GM23338 (cell line): ENCODE results near the gene RAP1GAP2. TPM values are rescaled to one million over a fixed set of nuclear protein-coding genes. Genes with fewer than 3 reads are reported as not detected.

Source experiments
- ATAC-seq: fragments of 200-7000 bp; cut with Tn5 transposase; 3 replicates; pipeline ENCODE4 v1.9.1; 2020
- DNase-seq: peaks from one replicate; pipeline ENCODE4 v3.0.0-alpha.2; 2015; ENCODE audit warnings: low spot score
- H2AFZ ChIP-seq: fragments of 200-600 bp; sonication (generic); 2 replicates; pipeline ENCODE4 v1.8.0; 2016; ENCODE audit warnings: antibody characterized with exemption, mild to moderate bottlenecking, moderate library complexity
- H3F3A ChIP-seq: fragments of 200-600 bp; sonication (generic); replicated peaks from 2 replicates; pipeline ENCODE4 v1.8.0; 2017; ENCODE audit warnings: antibody characterized with exemption, mixed run types, low read depth
- H3K27ac ChIP-seq: fragments of 200-600 bp; sonication (generic); 2 replicates; pipeline ENCODE4 v1.6.1; 2016; ENCODE audit warnings: low read depth
- H3K27me3 ChIP-seq: fragments of 200-600 bp; sonication (generic); 2 replicates; pipeline ENCODE4 v1.8.0; 2016; ENCODE audit warnings: mild to moderate bottlenecking, mixed run types, moderate library complexity; ENCODE audit not compliant: insufficient read depth
- H3K36me3 ChIP-seq: fragments of 200-600 bp; sonication (generic); 2 replicates; pipeline ENCODE4 v1.8.0; 2016; ENCODE audit warnings: mild to moderate bottlenecking; ENCODE audit not compliant: insufficient read depth
- H3K4me1 ChIP-seq: fragments of 200-600 bp; sonication (generic); 2 replicates; pipeline ENCODE4 v1.8.0; 2016; ENCODE audit warnings: mild to moderate bottlenecking, moderate library complexity; ENCODE audit not compliant: insufficient read depth
- H3K4me2 ChIP-seq: fragments of 200-600 bp; sonication (generic); 2 replicates; pipeline ENCODE4 v1.7.1; 2017; ENCODE audit warnings: mixed run types
- H3K4me3 ChIP-seq: fragments of 200-600 bp; sonication (generic); 2 replicates; pipeline ENCODE4 v1.6.1; 2016; ENCODE audit warnings: mixed run types
- H3K79me2 ChIP-seq: fragments of 200-600 bp; sonication (generic); replicated peaks from 2 replicates; pipeline ENCODE4 v1.8.0; 2017; ENCODE audit warnings: mild to moderate bottlenecking; ENCODE audit not compliant: insufficient read depth
- H3K9me2 ChIP-seq: fragments of 200-600 bp; sonication (generic); 2 replicates; pipeline ENCODE4 v1.8.0; 2017; ENCODE audit not compliant: insufficient read depth
- H4K20me1 ChIP-seq: fragments of 200-600 bp; sonication (generic); replicated peaks from 2 replicates; pipeline ENCODE4 v1.8.0; 2017; ENCODE audit warnings: mild to moderate bottlenecking; ENCODE audit not compliant: insufficient read depth
- H3K27ac Mint-ChIP-seq: 2 replicates; pipeline ENCODE4 v1.8.0; 2020; ENCODE audit warnings: inconsistent platforms, mild to moderate bottlenecking, moderate library complexity, mixed read lengths
- H3K27me3 Mint-ChIP-seq: 3 replicates; pipeline ENCODE4 v1.8.0; 2022; ENCODE audit warnings: low read depth, mild to moderate bottlenecking, moderate library complexity, mixed read lengths, inconsistent platforms; ENCODE audit not compliant: insufficient read depth, poor library complexity
- H3K36me3 Mint-ChIP-seq: 3 replicates; pipeline ENCODE4 v1.8.0; 2021; ENCODE audit warnings: low read depth, mild to moderate bottlenecking, inconsistent platforms, moderate library complexity, mixed read lengths
- H3K4me1 Mint-ChIP-seq: 3 replicates; pipeline ENCODE4 v1.8.0; 2020; ENCODE audit warnings: mild to moderate bottlenecking, inconsistent platforms, mixed read lengths
- H3K4me3 Mint-ChIP-seq: 3 replicates; pipeline ENCODE4 v1.8.0; 2021; ENCODE audit warnings: moderate library complexity, mild to moderate bottlenecking, inconsistent platforms, mixed read lengths
- H3K9me3 Mint-ChIP-seq: 3 replicates; pipeline ENCODE4 v1.8.0; 2020; ENCODE audit warnings: moderate library complexity, mild to moderate bottlenecking, inconsistent platforms, mixed read lengths
- CREB1 ChIP-seq: fragments of 250-450 bp; sonication (Bioruptor Pico); IDR thresholded peaks from 2 replicates; pipeline ENCODE4 v1.5.0; 2020; ENCODE audit warnings: low read depth, mild to moderate bottlenecking, moderate library complexity
- EZH2 ChIP-seq: fragments of 200-600 bp; sonication (generic); IDR thresholded peaks from one replicate; pipeline ENCODE4 v1.8.0; 2017; ENCODE audit warnings: antibody characterized with exemption, mild to moderate bottlenecking, low read depth; ENCODE audit not compliant: unreplicated experiment
- EZH2phosphoT487 ChIP-seq: fragments of 200-600 bp; sonication (generic); IDR thresholded peaks from one replicate; pipeline ENCODE4 v1.8.1; 2018; ENCODE audit warnings: antibody characterized with exemption; ENCODE audit not compliant: unreplicated experiment
- JUNB ChIP-seq: IDR thresholded peaks from one replicate; pipeline ENCODE4 v1.6.1; 2016; ENCODE audit warnings: antibody characterized with exemption; ENCODE audit not compliant: unreplicated experiment
- NANOG ChIP-seq: IDR thresholded peaks from 2 replicates; pipeline ENCODE4 v1.6.1; 2016; ENCODE audit warnings: antibody characterized with exemption, borderline replicate concordance
- POLR2AphosphoS5 ChIP-seq: IDR thresholded peaks from 2 replicates; pipeline ENCODE4 v1.6.1; 2016; ENCODE audit warnings: antibody characterized with exemption, low read depth
- REST ChIP-seq: IDR thresholded peaks from one replicate; pipeline ENCODE4 v1.6.1; 2018; ENCODE audit warnings: antibody characterized with exemption; ENCODE audit not compliant: unreplicated experiment
- STAT1 ChIP-seq: IDR thresholded peaks from one replicate; pipeline ENCODE4 v1.6.1; 2016; ENCODE audit warnings: antibody characterized with exemption; ENCODE audit not compliant: unreplicated experiment
- ZNF114 ChIP-seq: fragments of 250-450 bp; sonication (Bioruptor Pico); IDR thresholded peaks from 2 replicates; pipeline ENCODE4 v1.5.0; 2020; ENCODE audit warnings: mild to moderate bottlenecking, moderate library complexity
- ZNF331 ChIP-seq: fragments of 250-450 bp; sonication (Bioruptor Pico); IDR thresholded peaks from 2 replicates; pipeline ENCODE4 v1.5.0; 2020; ENCODE audit warnings: low read depth, mild to moderate bottlenecking, moderate library complexity
- polyA plus RNA-seq: library from polyadenylated mRNA; unstranded; fragments of >200 nt; fragmentation: Nextera tagmentation; extraction: Ambion mirVana; gene quantifications from 2 replicates; pipeline ENCODE4 v1.2.1, GENCODE V29; 2016
- total RNA-seq: library from RNA; depleted of rRNA; stranded (reverse); fragments of >200 nt; shearing (Covaris generic); gene quantifications from 2 replicates; pipeline ENCODE4 v1.2.3, GENCODE V29; 2014
- TF ChIP-seq, protein P1 (sequence below): fragments of 250-450 bp; sonication (Bioruptor Pico); IDR thresholded peaks from 2 replicates; pipeline ENCODE4 v1.5.0; 2020; ENCODE audit warnings: mild to moderate bottlenecking, moderate library complexity
- TF ChIP-seq, protein P2 (sequence below), 2 experiments: fragments of 200-600 bp in 1 of 2; sonication (generic) in 1 of 2; conservative IDR thresholded peaks; 2 replicates each; pipeline versions ENCODE4 v1.5.1 to v1.6.1; 2016 to 2017; ENCODE audit warnings: antibody characterized with exemption in 2 of 2, low read depth in 2 of 2, mild to moderate bottlenecking in 2 of 2, moderate library complexity in 1 of 2
- TF ChIP-seq, protein P3 (sequence below): IDR thresholded peaks from 2 replicates; pipeline ENCODE4 v1.6.1; 2016; ENCODE audit warnings: antibody characterized with exemption

Gene RAP1GAP2
- total and polyA plus RNA-seq, 2 experiments from 2014 or later = 17.8 to 46.1 TPM

- H3K27ac ChIP-seq = no peak overlapping the region
- DNase-seq (no peak), ATAC-seq (no peak)
- no peak overlapping the region for H3K27ac Mint-ChIP-seq
- no peaks in the 10 kb centered on the region for H3K9me3 Mint-ChIP-seq
- H3K79me2 ChIP-seq = no peaks in the 10 kb centered on the region
- no peaks in the 10 kb centered on the region for H3K36me3 Mint-ChIP-seq
- H3K27me3 Mint-ChIP-seq = peaks cover 26% of the 10 kb centered on the region
- no peak overlapping the region for H2AFZ ChIP-seq
- peaks cover 8% of the 10 kb centered on the region; the same call in 2 of the 3 replicates for H3K4me1 Mint-ChIP-seq
- no peak overlapping the region for H3K4me2 ChIP-seq
- H3K4me3 Mint-ChIP-seq = peak overlapping the region; percentile 14; the same call in 1 of the 3 replicates
- H3K36me3 ChIP-seq = no peaks in the 10 kb centered on the region
- no peaks in the 10 kb centered on the region; the same call in 1 of the 2 replicates for H4K20me1 ChIP-seq
- H3K27me3 ChIP-seq = no peaks in the 10 kb centered on the region; the same call in 1 of the 2 replicates
- no peak overlapping the region for H3K4me3 ChIP-seq
- no peaks in the 10 kb centered on the region for H3K9me2 ChIP-seq
- TF ChIP-seq POLR2AphosphoS5 (no peak), JUNB (no peak), STAT1 (no peak), EZH2phosphoT487 (no peak), CREB1 (CRISPR knock-in tag) (no peak), REST (no peak), ZNF114 (CRISPR knock-in tag) (no peak), NANOG (no peak), ZNF331 (CRISPR knock-in tag) (no peak), EZH2 (no peak)
- TF ChIP-seq, protein P1, sequence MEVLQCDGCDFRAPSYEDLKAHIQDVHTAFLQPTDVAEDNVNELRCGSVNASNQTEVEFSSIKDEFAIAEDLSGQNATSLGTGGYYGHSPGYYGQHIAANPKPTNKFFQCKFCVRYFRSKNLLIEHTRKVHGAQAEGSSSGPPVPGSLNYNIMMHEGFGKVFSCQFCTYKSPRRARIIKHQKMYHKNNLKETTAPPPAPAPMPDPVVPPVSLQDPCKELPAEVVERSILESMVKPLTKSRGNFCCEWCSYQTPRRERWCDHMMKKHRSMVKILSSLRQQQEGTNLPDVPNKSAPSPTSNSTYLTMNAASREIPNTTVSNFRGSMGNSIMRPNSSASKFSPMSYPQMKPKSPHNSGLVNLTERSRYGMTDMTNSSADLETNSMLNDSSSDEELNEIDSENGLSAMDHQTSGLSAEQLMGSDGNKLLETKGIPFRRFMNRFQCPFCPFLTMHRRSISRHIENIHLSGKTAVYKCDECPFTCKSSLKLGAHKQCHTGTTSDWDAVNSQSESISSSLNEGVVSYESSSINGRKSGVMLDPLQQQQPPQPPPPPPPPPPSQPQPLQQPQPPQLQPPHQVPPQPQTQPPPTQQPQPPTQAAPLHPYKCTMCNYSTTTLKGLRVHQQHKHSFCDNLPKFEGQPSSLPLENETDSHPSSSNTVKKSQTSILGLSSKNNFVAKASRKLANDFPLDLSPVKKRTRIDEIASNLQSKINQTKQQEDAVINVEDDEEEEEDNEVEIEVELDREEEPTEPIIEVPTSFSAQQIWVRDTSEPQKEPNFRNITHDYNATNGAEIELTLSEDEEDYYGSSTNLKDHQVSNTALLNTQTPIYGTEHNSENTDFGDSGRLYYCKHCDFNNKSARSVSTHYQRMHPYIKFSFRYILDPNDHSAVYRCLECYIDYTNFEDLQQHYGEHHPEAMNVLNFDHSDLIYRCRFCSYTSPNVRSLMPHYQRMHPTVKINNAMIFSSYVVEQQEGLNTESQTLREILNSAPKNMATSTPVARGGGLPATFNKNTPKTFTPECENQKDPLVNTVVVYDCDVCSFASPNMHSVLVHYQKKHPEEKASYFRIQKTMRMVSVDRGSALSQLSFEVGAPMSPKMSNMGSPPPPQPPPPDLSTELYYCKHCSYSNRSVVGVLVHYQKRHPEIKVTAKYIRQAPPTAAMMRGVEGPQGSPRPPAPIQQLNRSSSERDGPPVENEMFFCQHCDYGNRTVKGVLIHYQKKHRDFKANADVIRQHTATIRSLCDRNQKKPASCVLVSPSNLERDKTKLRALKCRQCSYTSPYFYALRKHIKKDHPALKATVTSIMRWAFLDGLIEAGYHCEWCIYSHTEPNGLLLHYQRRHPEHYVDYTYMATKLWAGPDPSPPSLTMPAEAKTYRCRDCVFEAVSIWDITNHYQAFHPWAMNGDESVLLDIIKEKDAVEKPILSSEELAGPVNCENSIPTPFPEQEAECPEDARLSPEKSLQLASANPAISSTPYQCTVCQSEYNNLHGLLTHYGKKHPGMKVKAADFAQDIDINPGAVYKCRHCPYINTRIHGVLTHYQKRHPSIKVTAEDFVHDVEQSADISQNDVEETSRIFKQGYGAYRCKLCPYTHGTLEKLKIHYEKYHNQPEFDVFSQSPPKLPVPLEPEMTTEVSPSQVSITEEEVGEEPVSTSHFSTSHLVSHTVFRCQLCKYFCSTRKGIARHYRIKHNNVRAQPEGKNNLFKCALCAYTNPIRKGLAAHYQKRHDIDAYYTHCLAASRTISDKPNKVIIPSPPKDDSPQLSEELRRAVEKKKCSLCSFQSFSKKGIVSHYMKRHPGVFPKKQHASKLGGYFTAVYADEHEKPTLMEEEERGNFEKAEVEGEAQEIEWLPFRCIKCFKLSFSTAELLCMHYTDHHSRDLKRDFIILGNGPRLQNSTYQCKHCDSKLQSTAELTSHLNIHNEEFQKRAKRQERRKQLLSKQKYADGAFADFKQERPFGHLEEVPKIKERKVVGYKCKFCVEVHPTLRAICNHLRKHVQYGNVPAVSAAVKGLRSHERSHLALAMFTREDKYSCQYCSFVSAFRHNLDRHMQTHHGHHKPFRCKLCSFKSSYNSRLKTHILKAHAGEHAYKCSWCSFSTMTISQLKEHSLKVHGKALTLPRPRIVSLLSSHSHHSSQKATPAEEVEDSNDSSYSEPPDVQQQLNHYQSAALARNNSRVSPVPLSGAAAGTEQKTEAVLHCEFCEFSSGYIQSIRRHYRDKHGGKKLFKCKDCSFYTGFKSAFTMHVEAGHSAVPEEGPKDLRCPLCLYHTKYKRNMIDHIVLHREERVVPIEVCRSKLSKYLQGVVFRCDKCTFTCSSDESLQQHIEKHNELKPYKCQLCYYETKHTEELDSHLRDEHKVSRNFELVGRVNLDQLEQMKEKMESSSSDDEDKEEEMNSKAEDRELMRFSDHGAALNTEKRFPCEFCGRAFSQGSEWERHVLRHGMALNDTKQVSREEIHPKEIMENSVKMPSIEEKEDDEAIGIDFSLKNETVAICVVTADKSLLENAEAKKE (CRISPR knock-in tag) = no peak
- TF ChIP-seq, protein P2, sequence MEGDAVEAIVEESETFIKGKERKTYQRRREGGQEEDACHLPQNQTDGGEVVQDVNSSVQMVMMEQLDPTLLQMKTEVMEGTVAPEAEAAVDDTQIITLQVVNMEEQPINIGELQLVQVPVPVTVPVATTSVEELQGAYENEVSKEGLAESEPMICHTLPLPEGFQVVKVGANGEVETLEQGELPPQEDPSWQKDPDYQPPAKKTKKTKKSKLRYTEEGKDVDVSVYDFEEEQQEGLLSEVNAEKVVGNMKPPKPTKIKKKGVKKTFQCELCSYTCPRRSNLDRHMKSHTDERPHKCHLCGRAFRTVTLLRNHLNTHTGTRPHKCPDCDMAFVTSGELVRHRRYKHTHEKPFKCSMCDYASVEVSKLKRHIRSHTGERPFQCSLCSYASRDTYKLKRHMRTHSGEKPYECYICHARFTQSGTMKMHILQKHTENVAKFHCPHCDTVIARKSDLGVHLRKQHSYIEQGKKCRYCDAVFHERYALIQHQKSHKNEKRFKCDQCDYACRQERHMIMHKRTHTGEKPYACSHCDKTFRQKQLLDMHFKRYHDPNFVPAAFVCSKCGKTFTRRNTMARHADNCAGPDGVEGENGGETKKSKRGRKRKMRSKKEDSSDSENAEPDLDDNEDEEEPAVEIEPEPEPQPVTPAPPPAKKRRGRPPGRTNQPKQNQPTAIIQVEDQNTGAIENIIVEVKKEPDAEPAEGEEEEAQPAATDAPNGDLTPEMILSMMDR (conservative IDR thresholded peaks at IDR 0.05; ENCODE audit: low read depth in 2 of 2) = no peak
- TF ChIP-seq, protein P3, sequence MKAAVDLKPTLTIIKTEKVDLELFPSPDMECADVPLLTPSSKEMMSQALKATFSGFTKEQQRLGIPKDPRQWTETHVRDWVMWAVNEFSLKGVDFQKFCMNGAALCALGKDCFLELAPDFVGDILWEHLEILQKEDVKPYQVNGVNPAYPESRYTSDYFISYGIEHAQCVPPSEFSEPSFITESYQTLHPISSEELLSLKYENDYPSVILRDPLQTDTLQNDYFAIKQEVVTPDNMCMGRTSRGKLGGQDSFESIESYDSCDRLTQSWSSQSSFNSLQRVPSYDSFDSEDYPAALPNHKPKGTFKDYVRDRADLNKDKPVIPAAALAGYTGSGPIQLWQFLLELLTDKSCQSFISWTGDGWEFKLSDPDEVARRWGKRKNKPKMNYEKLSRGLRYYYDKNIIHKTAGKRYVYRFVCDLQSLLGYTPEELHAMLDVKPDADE = no peak
- peaks cover 11% of the 10 kb centered on the region; the same call in 1 of the 2 replicates for H3F3A ChIP-seq
- 0 out of 2 replicates have a peak, but pooled peaks cover 4% of the 10 kb centered on the region for H3K4me1 ChIP-seq
Observed at GRCh38 chr17:2778489-2778888, 17.7 kb upstream of the RAP1GAP2 start.
